Astrocyte (in vitro differentiated cells and primary cell): ENCODE measurements around the gene RXRB.

ENCODE experiments used
- CTCF ChIP-seq: IDR thresholded peaks from 2 replicates; pipeline ENCODE4 v1.5.1; 2011; ENCODE audit warnings: low read depth, mild to moderate bottlenecking, inconsistent platforms, low read length, moderate library complexity; ENCODE audit not compliant: insufficient read depth
- EZH2 ChIP-seq: IDR thresholded peaks from 2 replicates; pipeline ENCODE4 v1.6.1; 2012; ENCODE audit warnings: mild to moderate bottlenecking, low read length, inconsistent platforms; ENCODE audit not compliant: insufficient read depth

- no peak for TF ChIP-seq CTCF
- TF ChIP-seq EZH2: no peak
Measured at GRCh38 chr6:33205191-33206026, 4.9 kb upstream of the RXRB start.
